Lower leg skin (tissue), 4 donors: Measurements from ENCODE around the gene MEP1A. TPM values are rescaled to one million over a fixed set of nuclear protein-coding genes. Genes with fewer than 3 reads are reported as not detected.

Experiments used
- DNase-seq, 2 donors: peaks; one replicate each; pipeline ENCODE4 v3.0.0-alpha.2; 2019; ENCODE audit warnings: low spot score in 2 of 2
- H3K4me3 ChIP-seq: fragments of 200-600 bp; sonication (generic); 2 replicates; pipeline ENCODE4 v1.5.1; 2017; ENCODE audit warnings: mild to moderate bottlenecking, low read depth; ENCODE audit not compliant: poor library complexity, severe bottlenecking
- CTCF ChIP-seq, 3 donors: fragments of 450-650 bp; IDR thresholded peaks; one replicate each; pipeline ENCODE4 v1.5.1; 2016; ENCODE audit warnings: antibody characterized with exemption in 3 of 3, mild to moderate bottlenecking in 3 of 3, moderate library complexity in 2 of 3
- POLR2A ChIP-seq, 2 donors: fragments of 450-650 bp; IDR thresholded peaks; one replicate each; pipeline ENCODE4 v1.6.1; 2016 to 2017; ENCODE audit warnings: antibody characterized with exemption in 2 of 2, mild to moderate bottlenecking in 1 of 2, moderate library complexity in 1 of 2
- WGBS, 2 donors: methylation state at CpG; one replicate each; pipeline ENCODE4 v1.1.5; 2018; 5-methylcytosine and 5-hydroxymethylcytosine counted together
- intact Hi-C: fragments of 100-400 bp; cut with DNase I; formaldehyde crosslinking; loops from one replicate; pipeline ENCODE4 v1.15.0; 2023; ENCODE audit warnings: low total_unique reads
- total RNA-seq, 4 donors: library from RNA; depleted of rRNA; stranded (reverse); fragments of >200 nt; gene quantifications; one replicate each; pipeline ENCODE4 v1.1.0, GENCODE V29; 2016

The MEP1A gene
- total RNA-seq, 4 donors from 2014 or later: not detected

GRCh38 chr6:46792635-46793034, 554 bp upstream of the MEP1A start:
- TF ChIP-seq CTCF (IDR thresholded peaks at IDR 0.05): no peak
- TF ChIP-seq POLR2A (IDR thresholded peaks at IDR 0.05): no peak
- no peak overlapping the region for H3K4me3 ChIP-seq
- DNase-seq: no peak
- WGBS, 2 donors: 56 to 82% methylated on average over 1 of the region's 1 CpG
- intact Hi-C loops: no loop called here

- intact Hi-C loops: no loop called here
Observed at GRCh38 chr6:46794068-46794467, 879 bp downstream of the MEP1A start.

GRCh38 chr6:46795816-46796215, 2.6 kb downstream of the MEP1A start:
- no peak for DNase-seq
- WGBS, 2 donors: 92 to 94% methylated on average over 3 of the region's 3 CpGs
- no peak overlapping the region for H3K4me3 ChIP-seq
- intact Hi-C loops: no loop called here
- TF ChIP-seq CTCF (IDR thresholded peaks at IDR 0.05): no peak
- TF ChIP-seq POLR2A (IDR thresholded peaks at IDR 0.05): no peak

More at GRCh38 chr6:46794068-46794467, 879 bp downstream of the MEP1A start:
- no peak overlapping the region for H3K4me3 ChIP-seq
- TF ChIP-seq POLR2A (IDR thresholded peaks at IDR 0.05) (no peak), CTCF (IDR thresholded peaks at IDR 0.05) (no peak)
- DNase-seq: no peak
- 86 to 88% methylated on average over 3 of the region's 3 CpGs for WGBS, 2 donors

- TF ChIP-seq POLR2A (IDR thresholded peaks at IDR 0.05): no peak
- no peak for TF ChIP-seq CTCF (IDR thresholded peaks at IDR 0.05)
- 40 to 47% methylated on average over 5 of the region's 5 CpGs for WGBS, 2 donors
- intact Hi-C loops: no loop called here
- no peak overlapping the region for H3K4me3 ChIP-seq
- no peak for DNase-seq
Observed at GRCh38 chr6:46796848-46797580, 3.8 kb downstream of the MEP1A start.

DNA sequence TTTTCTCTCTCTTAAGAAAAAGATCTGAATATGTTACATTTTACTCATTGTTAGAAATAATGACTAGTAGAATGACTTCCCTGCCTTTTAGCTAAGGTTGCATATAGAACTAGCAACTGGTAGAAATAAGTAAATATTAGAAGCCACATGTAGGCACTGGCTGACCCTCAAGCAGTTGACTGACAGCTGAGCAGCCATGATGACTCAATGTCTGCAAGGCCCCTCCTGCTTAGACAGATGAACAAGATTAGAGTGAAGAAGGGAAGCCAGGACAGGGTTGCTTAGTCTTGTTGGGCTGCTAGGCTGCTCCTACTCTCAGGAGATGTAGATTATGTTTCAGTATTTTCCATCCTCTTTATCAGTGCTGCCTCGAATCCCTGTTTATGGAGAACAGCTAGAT, 6.5 kb downstream of the MEP1A start:
- no peak overlapping the region for H3K4me3 ChIP-seq
- WGBS, 2 donors: 50 to 61% methylated on average over 1 of the region's 1 CpG
- intact Hi-C loops: no loop called here
- no peak for DNase-seq
- TF ChIP-seq POLR2A (IDR thresholded peaks at IDR 0.05): no peak
- no peak for TF ChIP-seq CTCF (IDR thresholded peaks at IDR 0.05)

GRCh38 chr6:46808806-46809205, 15.6 kb downstream of the MEP1A start:
- intact Hi-C loops: no loop called here
- WGBS, 2 donors: 48 to 53% methylated on average over 1 of the region's 1 CpG
- TF ChIP-seq CTCF (IDR thresholded peaks at IDR 0.05): no peak
- TF ChIP-seq POLR2A (IDR thresholded peaks at IDR 0.05): no peak
- no peak for DNase-seq
- H3K4me3 ChIP-seq: no peak overlapping the region
